ENCODE results near the gene PTX4.

DNA sequence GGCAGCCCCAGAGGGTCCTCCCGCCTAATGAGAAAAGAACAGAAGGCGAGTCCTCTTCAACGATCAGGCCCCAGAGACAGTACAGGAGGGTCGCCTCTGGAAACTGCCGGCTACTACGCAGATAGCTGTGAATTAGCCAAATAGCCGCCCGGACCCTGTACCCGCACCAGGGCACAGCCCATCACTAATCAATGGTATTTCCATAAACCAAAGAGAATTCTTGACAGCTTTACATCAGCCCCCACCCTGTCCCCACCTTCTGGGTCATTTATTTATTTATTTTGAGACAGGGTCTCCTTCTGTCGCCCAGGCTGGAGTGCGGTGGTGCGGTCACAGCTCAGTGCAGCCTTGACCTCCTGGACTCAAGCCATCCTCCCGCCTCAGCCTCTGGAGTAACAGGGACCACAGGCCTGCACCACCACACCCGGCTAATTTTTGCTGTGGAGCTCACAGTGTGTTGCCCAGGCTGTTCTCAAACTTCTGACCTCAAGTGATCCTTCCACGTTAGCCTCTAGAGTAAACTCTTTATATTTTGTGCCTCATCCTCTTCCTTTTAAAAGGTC is 13.1 kb downstream of the PTX4 start:
- no peak for TF ChIP-seq GATA2 (IDR thresholded peaks at IDR 0.05; ENCODE audit: low read depth, low read length)
- TF ChIP-seq GATA3 (IDR thresholded peaks at IDR 0.05; ENCODE audit: low read depth, low read length): no peak
